GM10847 (cell line): ENCODE data around the gene OXT.

Source experiments
- POLR2A ChIP-seq: IDR thresholded peaks from 2 replicates; pipeline ENCODE4 v1.6.1; 2011; ENCODE audit not compliant: insufficient read length; ENCODE audit errors: extremely low read depth

Gene OXT

GRCh38 chr20:3101737-3102574, 30.5 kb downstream of the OXT start:
- no peak for TF ChIP-seq POLR2A

- TF ChIP-seq POLR2A, result no peak
These were observed 31.4 kb downstream of the OXT start for GRCh38 chr20:3102575-3103368.

GRCh38 chr20:3103369-3104032, 32.1 kb downstream of the OXT start:
- no peak for TF ChIP-seq POLR2A

GRCh38 chr20:3105256-3106137, 34.1 kb downstream of the OXT start:
- no peak for TF ChIP-seq POLR2A

GRCh38 chr20:3106185-3106584, 34.8 kb downstream of the OXT start:
- no peak for TF ChIP-seq POLR2A

- TF ChIP-seq POLR2A, result no peak
These were observed 35.4 kb downstream of the OXT start for GRCh38 chr20:3106658-3107463.

GRCh38 chr20:3107464-3108025, 36.1 kb downstream of the OXT start:
- TF ChIP-seq POLR2A, result no peak

GRCh38 chr20:3109350-3110302, 38.2 kb downstream of the OXT start:
- no peak for TF ChIP-seq POLR2A

- TF ChIP-seq POLR2A, result no peak
These were observed 40.1 kb downstream of the OXT start for GRCh38 chr20:3111507-3111906.

GRCh38 chr20:3111995-3112394, 40.6 kb downstream of the OXT start:
- TF ChIP-seq POLR2A, result no peak

GRCh38 chr20:3115190-3116107, 44.0 kb downstream of the OXT start:
- no peak for TF ChIP-seq POLR2A

- TF ChIP-seq POLR2A, result no peak
These were observed 44.9 kb downstream of the OXT start for GRCh38 chr20:3116341-3116740.
